ENCODE measurements around the gene CPNE4.
"Not testable (repeated sequence)": the region's sequence is repeated elsewhere in the genome, so short reads cannot be mapped to it uniquely, and the experiment has no call there.

Gene CPNE4

DNA sequence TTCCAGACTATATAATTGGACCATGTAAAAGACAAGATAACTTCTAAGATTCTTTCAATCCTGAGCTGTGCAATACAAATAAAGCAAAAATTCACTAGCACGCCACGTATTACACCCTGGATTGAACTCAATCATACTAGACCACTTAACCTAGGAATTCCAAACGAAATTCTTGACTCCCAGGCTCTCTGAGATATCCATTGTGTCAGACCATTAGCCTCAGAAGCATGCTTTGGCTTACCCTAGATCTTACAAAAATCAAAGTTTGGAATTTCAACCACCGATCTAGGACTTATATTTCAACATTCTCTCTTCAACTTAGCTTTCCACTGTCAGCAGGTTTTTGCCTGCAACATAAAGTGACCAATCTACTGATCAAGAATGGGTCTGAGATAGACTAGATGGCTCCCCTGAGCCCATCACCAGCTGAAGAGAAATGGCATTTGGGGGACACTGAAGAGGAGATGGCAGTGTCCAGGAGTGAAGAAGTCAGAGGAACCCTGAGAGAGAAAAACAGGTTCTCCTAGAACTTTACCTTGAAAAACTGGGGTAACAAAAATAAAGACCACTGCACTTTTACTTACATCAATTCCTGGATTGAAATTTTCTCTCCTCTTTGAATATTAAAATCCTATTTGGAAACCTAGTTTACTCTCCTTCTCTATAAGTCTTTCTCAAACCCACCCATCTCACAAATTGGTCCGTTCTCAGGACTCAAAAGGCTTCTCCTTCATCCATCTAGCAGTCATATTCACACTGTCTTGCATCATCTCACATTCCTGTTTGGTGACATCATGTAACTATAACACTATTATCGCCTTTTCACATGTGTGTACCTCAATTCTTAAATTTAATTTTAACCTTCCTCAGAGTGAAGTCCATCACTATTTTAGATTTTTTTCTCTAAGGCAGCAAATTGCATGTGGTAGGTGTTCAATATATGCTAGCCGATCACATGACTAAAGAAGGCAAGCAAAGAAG is 18.5 kb downstream of the CPNE4 start:
- no peak for DNase-seq

- no peak for DNase-seq
These were observed 20.7 kb downstream of the CPNE4 start for GRCh38 chr3:132014105-132014504.

DNA sequence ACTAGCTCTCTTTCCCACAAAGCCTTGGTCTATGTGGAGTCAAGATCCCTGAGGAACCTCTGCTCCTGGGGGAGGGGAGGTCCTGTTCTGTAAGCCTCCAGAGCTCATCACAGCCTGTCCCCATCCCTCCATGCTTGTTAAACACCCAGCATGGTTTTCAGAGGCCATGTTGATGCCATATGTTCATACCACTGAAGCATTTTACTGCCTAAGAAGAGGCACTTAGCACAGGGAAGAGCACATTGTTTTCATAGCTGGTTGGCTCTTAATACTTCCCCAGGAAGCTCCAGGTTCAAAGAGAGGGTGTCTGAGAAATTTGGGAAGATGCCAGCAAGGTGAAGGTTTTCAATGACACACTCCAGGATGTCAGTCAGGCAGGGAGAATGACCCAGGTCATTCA is 25.6 kb downstream of the CPNE4 start:
- no peak for DNase-seq

DNA sequence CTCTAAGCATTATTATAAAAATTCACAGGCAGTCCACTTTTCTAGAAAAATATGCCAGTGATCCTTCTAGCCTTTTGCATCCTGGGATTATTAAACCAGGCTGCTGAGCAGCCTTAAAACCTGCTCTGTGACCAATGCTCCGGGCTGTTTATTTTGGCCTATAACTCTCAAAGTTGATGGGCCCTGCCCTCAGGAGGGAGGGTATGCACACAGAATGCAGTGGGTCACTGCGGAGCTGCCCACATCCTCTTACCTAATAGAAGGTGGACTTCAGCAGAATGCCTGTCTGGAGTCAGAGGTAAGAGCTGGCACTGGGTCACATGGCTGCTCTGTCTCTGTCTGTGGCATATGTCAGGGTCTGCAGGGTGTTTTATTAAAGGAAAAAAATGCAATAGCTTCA is 26.0 kb downstream of the CPNE4 start:
- DNase-seq = no peak

DNA sequence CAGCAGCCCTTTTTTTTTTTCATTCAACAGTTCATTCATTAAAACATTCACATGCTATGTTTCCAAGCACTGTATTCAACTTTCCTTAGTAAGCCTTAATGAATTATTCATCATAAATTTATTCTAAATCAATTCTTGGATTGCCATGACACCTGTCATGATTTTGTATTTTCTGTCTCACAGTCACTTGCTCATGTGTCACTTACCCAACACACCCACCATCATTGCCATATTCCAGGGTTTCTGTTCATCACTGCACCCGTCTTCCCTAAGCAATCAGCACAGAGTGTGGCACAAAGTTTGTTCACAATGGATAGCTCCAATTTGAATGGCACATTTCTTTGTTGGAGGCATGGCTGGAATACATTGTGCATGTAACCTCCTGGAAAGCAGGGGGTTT is 27.2 kb downstream of the CPNE4 start:
- DNase-seq = no peak

GRCh38 chr3:132006605-132007204 is 28.1 kb downstream of the CPNE4 start:
- DNase-seq = no peak

- no peak for DNase-seq
These were observed 30.2 kb downstream of the CPNE4 start for GRCh38 chr3:132004571-132004970.

DNA sequence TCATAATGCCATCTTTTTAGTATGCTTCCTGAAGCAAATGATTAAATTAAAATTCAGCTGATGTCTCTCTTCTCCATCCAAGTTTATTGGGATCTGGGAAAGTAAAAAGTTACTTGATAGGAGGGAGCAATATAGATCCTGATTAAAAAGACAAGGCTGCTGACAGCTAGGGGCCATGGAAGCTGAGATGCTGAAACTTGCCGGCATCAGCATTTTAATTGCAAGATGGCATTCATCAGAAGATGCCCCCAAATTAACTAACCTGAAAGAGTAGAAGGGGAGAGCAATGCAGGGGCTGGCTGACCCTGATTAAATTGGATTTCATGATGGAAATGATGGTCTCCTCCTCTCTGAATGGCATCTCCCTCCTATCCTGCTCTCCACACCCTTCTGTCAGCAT is 31.1 kb downstream of the CPNE4 start:
- DNase-seq = no peak

- DNase-seq = no peak
These were observed 32.8 kb downstream of the CPNE4 start for GRCh38 chr3:132001999-132002398.

DNA sequence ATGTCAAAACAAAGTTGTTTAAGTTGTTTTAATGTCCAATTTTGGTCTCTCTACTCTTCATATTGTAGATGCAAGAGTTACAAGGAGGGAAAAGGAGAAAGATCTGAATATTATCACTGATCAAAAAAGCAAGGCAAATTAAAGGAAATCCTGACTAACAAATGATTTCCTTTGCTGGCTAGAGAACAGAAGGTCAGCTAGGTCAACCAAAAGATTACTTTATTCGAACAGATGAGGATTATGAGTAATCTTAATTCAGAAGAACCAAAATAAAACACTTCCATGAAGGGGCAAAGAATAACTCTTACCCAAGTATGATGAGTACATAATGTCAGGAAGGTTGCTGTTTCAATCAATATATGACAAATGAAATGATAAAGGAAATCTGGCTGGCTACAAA is 33.8 kb downstream of the CPNE4 start:
- DNase-seq = no peak

DNA sequence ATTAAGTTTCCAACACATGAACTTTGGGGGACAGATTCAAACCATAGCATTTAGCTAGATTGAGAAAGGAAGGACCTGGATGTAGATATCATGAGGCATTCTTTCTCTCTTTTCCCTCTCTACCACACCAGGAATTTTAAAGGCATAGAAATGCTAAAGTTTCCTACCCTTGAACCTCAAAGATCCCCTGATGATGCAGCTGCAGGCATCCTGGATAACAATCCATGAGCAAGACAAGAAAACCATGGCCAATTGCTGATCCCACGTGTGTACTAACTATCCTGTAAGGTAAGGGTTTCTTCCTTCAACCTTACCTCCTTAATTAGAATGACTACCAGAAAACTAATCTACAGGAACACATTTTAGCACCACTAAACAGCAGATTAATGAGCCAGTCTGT is 36.8 kb downstream of the CPNE4 start:
- no peak for DNase-seq

- no peak for DNase-seq
These were observed 38.9 kb downstream of the CPNE4 start for GRCh38 chr3:131995891-131996290.

- DNase-seq = no peak
These were observed 45.5 kb downstream of the CPNE4 start for GRCh38 chr3:131989318-131989717.

DNA sequence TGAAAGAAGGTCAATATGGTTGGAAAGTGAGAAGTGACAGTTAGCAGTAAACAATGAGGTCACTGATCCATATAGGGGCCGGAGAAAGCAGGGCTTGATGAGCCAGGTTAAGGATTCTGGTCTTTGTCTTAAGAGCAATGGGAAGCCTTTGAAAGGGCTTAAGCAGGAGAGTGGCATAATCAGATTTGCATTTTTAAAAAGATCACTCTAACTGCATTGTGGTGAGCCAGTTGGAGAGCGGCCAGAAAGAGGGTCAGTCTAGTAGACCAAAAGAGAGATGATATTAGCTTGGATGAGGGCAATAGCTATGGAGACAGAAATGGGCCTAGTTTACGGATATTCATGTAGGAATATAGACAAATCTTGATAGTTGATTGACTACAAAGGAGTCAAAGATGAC is 46.6 kb downstream of the CPNE4 start:
- DNase-seq = no peak

GRCh38 chr3:131983689-131984088 is 51.1 kb downstream of the CPNE4 start:
- no peak for DNase-seq

DNA sequence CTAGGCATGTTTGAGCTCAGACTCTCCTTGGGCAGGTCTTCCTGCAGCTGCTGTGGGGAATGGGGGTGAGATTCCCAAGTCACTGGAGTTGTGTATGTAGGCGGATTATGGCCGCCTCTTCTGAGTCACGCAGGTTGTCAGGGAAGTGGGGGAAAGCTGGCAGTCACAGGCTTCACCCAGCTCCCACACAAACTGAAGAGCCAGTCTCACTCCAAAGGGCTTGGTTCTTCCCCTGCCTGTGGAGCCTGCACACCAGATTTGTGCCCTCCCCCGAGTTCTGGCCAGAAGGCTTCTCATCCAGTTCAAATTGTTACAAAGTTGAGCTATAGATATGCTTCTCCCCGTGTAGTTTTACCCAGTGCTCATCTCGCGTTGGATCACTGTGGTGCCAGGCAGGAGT is 53.5 kb downstream of the CPNE4 start:
- no peak for DNase-seq

- no peak for DNase-seq
These were observed 58.4 kb downstream of the CPNE4 start for GRCh38 chr3:131976448-131976847.

DNA sequence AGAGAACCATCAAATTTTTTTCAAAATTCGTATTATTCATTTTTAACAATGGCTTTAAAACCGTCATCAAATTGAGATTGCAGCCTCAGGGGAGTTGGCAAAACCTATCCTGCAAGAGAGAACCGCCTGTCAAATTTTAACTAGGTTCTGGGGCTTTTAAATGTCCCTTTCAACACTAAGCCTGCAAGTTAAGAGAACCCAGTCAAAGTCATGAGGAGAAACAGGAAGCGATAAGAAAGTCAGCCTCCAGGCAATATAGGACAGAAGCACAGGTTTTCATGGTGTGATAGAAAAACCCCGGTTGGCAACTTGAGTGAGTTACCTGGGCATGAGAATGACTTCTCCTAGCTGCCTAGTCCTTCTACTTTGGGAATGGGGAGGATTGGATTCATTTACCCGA is 59.8 kb downstream of the CPNE4 start:
- no peak for DNase-seq

DNA sequence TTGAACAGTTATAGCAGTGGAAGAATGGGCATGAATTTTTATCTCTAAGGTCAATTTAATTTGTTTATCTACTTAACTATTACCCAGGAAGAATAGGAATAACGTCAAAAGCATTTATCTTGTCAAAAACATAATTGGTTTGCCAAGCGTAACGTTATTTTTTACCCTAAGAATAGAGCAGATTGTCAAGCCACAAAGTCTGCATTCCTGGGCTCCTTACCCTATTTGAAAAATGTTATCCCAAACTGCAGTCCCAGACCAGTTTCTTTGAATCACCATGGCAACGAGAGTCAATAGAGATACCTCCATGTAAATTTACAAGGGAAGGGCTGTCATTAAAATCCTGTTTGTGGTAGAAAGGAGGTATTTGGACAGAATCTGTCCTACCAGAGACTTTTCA is 61.1 kb downstream of the CPNE4 start:
- DNase-seq = no peak

DNA sequence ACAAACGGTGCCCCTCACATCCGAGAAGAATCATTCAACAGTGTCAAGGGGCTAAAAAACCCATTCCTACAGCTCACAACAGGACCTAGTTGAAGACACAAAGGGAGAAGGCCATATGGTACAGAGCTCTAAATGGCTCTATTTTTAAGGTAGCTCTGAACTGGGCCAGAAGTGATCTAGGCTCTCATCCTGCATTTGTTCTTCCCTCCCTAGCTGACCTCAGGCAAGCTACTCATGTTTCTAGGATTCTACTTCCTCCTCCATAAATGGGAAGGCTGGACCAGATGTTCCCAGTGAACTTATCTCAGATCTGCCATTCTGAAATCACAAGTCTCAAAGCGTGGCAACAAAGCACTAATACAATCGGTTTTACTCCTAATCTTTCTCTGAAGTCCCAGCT is 62.3 kb downstream of the CPNE4 start:
- DNase-seq = no peak

GRCh38 chr3:131972091-131972490 is 62.7 kb downstream of the CPNE4 start:
- peak; percentile 28 for DNase-seq

GRCh38 chr3:131963442-131963841 is 71.4 kb downstream of the CPNE4 start:
- DNase-seq = not testable (repeated sequence)

DNA sequence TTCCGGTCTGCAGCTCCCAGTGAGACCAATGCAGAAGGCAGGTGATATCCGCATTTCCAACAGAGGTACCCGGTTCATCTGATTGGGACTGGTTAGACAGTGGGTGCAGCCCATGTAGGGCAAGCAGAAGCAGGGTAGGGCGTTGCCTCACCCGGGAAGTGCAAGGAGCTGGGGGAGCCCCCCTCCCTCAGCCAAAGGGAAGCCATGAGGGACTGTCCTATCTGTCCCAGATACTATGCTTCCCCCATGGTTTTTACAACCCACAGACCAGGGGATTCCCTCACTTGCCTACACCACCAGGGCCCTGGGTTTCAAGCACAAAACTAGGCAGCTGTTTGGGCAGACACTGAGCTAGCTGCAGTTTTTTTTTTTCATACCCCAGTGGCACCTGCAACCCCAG is 71.8 kb downstream of the CPNE4 start:
- no peak for DNase-seq

GRCh38 chr3:131960324-131960723 is 74.5 kb downstream of the CPNE4 start:
- DNase-seq = no peak

GRCh38 chr3:131957980-131958379 is 76.8 kb downstream of the CPNE4 start:
- no peak for DNase-seq

Measured in femur (tissue), 1 donor.